Epithelial cell of esophagus (primary cell): ENCODE data around the gene BTD.

ENCODE experiments used
- DNase-seq: peaks from one replicate; pipeline ENCODE4 v3.0.0; 2010; ENCODE audit warnings: low read depth
- H3K4me3 ChIP-seq: 2 replicates; pipeline ENCODE4 v1.5.1; 2011; ENCODE audit warnings: mild to moderate bottlenecking, low read length, control low read depth
- CTCF ChIP-seq: IDR thresholded peaks from 2 replicates; pipeline ENCODE4 v1.5.1; 2011; ENCODE audit warnings: low read depth, mild to moderate bottlenecking, low read length, control low read depth, inconsistent platforms; ENCODE audit not compliant: insufficient read depth; ENCODE audit errors: missing control alignments

BTD gene

GRCh38 chr3:15562560-15562959, 39.0 kb upstream of the BTD start:
- TF ChIP-seq CTCF: no peak
- DNase-seq: no peak
- H3K4me3 ChIP-seq: no peak overlapping the region

- DNase-seq: no peak
- no peak for TF ChIP-seq CTCF
These were observed 38.4 kb upstream of the BTD start for GRCh38 chr3:15563190-15563589.

GRCh38 chr3:15572138-15572537, 29.4 kb upstream of the BTD start:
- H3K4me3 ChIP-seq: no peak overlapping the region
- no peak for DNase-seq
- no peak for TF ChIP-seq CTCF

More at GRCh38 chr3:15563190-15563589, 38.4 kb upstream of the BTD start:
- no peak overlapping the region for H3K4me3 ChIP-seq

- no peak for TF ChIP-seq CTCF
- no peak for DNase-seq
- H3K4me3 ChIP-seq: no peak overlapping the region
These were observed 26.1 kb upstream of the BTD start for GRCh38 chr3:15575446-15575845.

- no peak overlapping the region for H3K4me3 ChIP-seq
- no peak for DNase-seq
- TF ChIP-seq CTCF: no peak
These were observed 25.1 kb upstream of the BTD start for GRCh38 chr3:15576475-15576874.

- no peak for TF ChIP-seq CTCF
- H3K4me3 ChIP-seq: no peak overlapping the region
- DNase-seq: no peak
These were observed 23.2 kb upstream of the BTD start for GRCh38 chr3:15578289-15578867.

GRCh38 chr3:15579051-15579450, 22.5 kb upstream of the BTD start:
- no peak overlapping the region for H3K4me3 ChIP-seq
- TF ChIP-seq CTCF: no peak
- DNase-seq: no peak
